Stimulated activated CD8-positive, alpha-beta memory T cell treated with anti-CD3 and anti-CD28 coated beads, Interleukin-15, amount 100 ng/mL, for 24 hours (primary cell): ENCODE measurements around the gene XXYLT1.

Experiments
- DNase-seq: peaks from one replicate; pipeline ENCODE4 v3.0.0-alpha.2; 2020; ENCODE audit warnings: low read depth

Gene XXYLT1

DNA sequence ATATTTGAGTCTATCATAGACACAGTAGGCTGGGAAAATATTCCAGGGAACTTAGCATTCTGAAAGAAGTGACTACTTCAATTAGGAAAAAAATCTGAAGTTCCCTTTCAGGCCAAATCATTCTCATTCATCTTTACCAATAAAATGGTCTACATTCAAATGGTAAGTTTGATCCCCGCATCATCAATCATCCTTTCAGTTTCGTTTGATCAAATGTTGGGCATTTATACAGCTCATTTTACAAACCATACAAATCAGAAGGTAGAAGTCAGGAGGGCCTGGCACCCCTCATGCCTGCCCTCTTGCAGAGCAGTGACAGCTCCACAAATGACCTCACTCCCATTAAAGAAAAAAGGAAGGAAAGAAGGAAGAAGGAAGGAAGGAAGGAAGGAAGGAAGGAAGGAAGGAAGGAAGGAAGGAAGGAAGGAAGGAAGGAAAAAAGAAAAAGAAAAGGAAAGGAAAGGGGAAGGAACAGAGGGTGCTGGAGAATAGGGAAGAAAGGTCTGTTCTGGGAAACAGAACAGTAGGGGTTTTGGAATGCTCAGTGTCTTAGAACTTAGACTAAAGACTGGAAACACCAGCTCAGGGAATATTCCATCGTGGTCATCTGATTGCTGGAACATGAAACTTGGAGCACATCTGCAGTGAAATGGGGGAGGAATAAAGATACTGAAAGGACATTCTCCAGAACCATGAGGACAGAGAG lies 86.1 kb downstream of the XXYLT1 start:
- no peak for DNase-seq

DNA sequence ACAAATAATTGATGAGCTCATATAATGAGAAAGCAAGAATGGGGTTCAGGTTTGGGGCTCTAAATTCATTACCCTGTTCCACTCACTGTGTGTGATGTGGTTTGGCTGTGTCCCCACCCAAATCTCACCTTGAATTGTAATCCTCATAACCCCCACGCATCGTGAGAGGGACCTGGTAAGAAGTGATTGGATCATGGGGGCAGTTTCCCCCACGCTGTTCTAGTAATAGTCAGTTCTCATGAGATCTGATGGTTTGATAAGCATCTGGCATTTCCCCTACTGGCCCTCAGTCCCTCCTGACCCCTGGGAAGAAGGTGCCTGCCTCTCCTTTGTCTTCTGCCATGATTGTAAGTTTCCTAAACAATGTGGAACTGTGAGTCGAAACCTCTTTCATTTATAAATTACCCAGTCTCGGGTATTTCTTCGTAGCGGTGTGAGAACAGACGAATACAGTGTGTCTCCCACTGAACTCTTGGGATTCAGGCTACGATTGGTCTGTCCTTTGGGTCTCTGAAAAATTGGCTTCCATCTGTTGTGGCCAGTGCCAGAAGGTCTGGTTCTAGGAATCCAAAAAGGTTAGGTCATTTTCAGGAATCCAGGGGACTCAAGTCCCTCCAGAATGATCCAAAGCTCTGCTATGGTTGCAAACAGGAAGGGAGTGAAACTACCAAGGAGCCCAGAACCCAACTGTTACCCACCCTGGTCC lies 87.7 kb downstream of the XXYLT1 start:
- no peak for DNase-seq

DNA sequence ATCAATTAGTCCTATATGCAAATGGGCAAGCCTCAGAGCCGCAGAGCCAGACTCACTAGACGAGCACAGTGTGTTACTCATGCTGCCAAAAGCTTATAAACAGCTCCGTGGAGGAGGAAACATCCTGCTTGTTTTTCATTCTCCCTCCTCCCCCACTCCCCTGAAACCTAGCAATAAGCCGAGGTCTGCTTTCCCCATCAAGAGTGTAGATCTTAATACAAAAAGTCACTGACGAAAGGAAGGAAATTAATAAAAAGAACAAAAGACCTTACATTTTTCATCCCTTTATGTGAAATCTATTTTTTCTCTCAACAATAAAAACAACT lies 88.5 kb downstream of the XXYLT1 start:
- DNase-seq, result no peak

DNA sequence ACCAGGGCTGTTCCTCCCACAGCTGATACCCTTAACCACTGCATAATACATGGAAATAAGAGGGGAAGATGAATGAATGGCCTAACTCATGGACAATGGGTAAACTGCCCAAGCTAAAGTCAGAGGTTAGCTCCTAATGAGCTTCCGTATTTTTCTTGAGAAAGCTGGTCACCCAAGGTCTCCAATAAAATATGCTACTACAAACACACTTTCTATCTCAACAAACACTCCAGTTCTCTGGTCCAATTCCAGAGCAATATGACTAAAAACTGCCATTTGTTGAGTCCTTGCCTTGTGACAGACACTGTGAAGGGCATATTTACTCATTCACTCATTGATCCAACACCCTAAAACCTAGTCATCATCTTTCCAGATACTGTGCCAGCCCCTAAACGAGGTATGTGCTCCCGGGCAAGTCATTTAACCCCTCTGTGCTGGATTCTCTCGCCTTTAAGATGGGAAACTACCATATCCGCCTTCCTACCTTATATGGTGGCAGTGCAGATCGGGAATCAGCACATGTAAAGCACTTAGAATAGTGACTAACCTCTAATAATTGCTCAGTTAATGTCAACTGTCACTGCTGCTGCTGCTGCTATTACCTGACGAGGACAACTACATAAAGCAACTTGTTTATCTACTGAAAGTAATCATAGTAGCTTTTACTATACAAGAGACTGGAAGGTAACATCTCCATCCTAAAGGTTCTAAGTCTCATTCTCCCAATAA lies 89.1 kb downstream of the XXYLT1 start:
- no peak for DNase-seq

DNA sequence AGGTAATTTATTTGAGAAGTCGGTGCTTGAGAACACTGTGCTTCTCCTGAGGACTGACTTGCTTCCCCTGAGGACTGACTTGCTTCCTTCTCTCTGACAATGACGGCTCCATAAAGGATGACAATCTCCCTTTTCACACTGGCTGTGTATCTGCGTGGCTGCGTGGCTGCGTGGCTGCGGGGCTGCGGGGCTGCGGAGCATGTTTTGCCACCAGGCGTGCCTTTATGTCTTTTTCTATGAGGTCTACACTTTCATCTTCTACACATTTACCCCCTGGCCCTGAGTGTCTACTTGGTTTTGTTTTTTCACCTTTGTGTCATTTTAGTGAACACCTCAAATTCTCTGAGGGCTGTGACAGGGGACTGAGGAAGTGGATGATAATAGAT lies 89.9 kb downstream of the XXYLT1 start:
- no peak for DNase-seq

DNA sequence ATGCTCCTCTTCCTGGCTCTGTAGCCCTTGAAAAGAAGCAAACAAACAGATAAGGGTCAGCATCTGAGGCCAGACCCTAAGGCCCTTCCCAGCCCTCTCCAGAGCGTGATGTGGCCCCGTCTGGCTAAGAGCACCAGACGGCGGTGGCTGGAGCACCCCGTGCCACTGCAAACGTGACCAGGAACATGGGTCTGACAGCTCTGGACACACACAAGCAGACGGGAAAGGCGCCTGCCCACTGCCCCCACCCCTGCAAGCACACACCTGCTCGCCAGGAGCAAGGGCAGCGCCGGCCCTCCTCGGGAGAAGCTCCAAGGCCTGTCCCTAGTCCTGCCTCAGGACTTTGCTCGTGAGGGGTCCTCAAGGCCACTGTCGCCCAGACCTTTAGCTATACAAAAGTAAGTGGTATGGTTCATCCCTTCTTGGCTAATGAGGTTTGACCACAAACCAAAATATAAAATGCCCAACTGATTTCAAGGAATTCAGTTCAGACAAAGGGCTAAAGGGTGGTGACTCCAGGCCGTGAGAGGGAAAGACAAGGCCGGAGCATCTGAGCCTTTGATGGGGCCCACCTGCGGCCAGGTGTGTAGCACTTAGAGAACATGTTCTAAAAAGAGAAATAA lies 90.4 kb downstream of the XXYLT1 start:
- DNase-seq, result no peak

DNA sequence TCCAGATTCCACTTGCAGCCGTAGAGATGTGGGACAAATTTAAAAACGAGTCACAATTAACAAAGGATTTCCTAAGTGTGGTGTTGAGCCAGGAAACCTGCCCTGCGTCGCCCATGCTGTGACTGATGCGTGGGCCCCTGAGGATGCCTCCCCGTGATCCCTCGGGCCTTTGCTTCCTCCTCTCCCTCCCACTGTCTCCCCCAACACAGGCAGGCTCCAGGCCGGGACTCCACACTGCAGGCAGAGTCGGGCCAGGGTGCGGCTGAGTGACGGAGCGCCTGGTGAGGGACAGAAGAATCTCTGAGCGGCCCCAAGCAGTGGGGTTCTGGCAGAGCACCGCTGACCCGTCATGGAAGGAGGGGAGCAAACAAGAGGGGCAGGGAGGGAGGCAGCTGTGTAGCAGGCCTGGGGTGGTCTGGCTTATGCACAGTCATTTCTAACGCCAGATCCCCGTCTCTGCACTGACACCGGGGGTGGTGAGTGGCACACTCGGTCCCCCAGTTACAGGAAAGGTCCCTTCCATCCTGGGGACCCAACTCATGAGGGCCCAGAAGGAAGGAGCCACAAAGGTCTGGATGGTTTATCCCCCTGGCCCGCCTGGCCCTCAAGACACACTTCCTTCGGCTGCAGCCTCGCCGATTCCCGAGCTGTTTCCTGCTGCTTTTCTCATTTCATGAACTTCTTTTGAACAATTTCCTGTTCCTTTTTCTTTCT lies 91.0 kb downstream of the XXYLT1 start:
- DNase-seq, result no peak

DNA sequence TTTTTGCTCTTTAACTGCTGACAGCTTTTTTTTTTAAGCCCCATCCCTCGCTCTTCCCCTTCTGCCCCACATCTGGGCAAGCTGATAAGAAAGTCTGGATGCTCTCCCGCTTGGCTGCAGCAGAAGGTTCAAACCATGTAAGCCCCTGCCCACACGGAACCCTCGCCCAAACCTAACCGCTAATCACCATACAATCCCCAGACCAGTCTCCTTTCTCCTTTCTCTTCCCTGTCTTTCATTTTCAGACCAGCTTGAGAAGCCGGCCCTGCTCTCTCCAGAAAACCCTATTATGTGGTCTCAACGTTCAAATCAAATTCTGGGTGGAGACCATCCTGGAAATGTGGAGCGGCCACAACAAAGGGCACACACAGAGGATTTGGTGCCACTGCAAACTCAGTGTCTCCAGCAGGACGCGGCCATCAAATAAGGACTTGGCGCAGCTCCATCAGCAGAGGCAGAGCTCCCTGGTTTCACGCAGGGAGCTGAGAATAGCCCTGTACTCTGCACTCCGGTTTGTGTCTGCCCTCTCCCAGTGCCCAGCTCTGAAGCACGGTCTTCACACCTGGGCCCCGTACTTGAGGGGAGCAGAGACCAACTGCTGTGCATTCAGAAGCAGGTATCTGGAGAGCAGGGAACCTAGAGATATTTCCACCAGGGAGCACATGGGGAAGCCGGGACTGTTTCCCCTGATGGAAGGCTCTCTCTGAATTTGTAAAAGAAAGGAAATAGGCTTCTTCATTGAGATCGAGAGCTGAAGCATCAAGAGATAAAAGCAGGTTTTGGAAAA lies 92.6 kb downstream of the XXYLT1 start:
- no peak for DNase-seq

DNA sequence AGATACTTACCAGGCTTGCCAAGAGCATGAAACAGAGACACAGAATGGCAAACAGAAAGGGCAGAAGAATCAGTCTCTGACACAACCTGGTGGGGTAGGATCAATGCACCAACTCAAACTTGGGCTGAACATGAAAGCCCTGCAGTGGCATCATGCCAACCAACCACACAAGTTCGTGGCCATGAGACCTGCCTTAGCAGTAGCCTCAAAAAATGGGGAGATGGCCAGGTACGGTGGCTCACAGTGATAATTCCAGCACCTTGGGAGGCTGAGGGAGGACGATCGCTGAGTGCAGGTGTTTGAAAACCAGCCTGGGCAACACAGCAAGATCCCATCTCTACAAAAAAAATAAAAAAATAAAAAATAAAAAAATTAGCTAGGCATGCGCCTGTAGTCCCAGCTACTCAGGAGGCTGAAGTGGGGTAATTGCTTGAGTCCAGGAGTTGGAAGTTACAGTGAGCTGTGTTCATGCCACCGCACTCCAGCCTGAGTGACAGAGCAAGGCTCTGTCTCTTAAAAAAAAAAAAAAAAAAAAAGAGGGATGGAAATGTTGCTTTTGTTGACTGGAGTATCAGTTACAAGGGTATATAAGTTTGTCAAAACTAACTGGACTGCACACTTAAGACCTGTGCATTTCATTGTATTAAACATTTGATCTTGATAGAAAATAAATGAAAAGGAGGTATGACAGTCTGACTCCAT lies 93.4 kb downstream of the XXYLT1 start:
- DNase-seq, result no peak

DNA sequence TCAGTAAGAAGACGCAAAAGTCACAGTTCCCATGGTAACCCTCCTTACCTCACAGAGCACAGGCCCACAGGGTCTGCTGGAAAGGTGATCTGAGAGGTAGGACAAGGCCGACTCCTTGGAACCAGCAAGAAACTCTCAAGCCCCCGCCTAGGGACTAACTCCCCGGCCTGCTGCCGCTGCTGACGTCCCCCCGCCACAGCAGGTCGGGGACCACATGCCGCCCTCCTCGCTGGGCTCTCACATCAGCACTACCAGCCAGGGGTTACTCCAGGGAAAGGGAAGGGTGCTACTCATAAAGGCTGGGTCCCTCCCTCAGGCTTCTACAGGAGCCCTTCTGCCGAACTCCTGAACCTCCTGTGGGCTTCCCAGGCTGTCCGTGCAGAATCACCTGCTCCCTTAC lies 94.2 kb downstream of the XXYLT1 start:
- no peak for DNase-seq

DNA sequence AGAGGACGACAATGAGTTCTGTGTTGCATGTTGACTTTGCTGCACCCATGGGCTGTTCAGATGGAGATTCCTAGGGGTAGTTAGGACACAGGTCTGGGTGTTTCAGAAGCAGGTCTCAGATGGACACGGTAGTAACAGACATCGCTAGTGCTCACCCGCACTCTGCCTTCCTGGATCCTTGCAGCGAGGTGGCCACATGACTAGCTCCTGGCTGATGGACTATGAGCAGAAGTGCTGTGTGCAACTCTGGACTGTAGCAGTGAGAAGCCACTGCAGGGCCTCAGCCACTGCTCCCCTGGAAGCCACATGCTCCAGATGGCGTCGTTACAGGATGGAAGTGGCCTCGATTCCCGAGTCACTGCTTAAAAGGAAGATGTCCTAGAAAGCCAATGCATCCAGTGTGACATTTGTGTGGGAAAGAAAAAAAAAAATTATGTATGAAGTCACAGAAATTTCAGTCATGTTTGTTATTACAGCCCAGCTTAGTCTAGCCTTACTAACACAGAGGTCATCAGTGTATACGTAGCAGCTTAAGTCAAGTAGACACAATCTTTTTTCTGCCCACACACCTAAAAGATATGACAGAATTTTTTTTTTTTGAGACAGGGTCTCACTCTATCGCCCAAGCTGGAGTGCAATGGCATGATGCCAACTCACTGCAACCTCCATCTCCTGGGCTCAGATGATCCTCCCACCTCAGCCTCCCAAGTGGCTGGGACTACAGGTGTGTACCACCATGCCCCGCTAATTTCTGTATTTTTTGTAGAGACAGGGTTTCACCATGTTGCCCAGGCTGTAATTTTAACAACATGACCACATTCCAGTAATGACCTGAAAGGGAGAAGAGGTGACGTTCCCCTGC lies 95.3 kb downstream of the XXYLT1 start:
- DNase-seq, result no peak

DNA sequence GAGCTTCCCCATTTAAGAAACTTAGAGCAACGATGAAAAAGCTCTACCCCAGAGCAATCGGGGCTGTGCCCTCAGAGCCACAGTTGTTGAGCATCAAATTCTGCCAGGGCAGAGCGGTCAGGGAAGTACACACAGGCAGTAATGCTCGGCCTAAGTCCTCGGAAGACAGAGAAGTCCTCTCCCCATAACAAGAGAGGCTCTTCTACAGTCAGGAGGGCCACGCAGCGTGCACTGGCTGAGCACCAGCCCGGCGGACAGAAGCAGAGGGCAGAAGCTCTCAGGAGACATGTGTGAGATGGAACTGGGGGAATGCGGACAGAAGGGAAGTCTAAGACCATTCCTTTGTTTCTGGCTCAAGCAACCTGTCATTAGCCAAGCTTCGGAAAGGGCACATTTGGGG lies 95.9 kb downstream of the XXYLT1 start:
- DNase-seq, result no peak

DNA sequence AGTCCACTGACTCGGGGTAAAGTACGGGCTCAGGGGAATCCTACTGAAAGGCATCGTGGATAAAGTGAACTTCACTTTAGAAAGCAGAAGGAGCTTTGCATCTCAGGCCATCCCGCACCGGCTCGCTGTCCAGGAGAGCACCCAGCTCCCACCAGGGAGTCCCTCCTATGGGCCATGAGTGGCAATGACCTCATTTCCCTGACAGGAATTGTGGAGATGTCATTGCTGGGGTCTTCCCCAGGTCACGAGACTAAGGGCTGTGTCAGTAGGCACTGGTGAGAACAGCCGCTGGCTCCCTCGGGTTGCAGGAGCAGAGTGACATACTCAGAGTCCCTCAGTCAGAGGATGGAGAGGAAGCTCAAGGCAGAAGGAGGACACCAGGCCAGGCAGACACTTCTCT lies 97.3 kb downstream of the XXYLT1 start:
- DNase-seq, result no peak

DNA sequence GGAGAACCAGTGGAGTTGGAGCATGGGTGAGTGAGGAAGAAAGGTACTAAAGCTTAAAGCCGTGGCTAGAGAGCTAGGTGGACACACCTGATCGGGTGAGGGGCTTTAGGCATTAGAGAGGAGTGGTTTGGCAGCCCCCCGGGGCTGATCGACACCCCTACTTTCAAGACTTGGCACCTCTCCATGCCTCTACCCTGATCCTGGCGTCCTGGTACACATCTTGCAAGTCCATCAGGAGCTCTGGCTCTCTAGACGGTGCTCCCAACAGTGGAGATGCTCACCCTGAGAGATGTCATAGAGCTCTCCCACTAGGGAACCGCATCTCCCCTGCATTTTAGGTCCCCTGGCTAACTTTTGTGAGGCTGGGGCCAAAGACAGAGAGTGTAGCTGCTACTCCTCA lies 98.1 kb downstream of the XXYLT1 start:
- DNase-seq, result no peak

DNA sequence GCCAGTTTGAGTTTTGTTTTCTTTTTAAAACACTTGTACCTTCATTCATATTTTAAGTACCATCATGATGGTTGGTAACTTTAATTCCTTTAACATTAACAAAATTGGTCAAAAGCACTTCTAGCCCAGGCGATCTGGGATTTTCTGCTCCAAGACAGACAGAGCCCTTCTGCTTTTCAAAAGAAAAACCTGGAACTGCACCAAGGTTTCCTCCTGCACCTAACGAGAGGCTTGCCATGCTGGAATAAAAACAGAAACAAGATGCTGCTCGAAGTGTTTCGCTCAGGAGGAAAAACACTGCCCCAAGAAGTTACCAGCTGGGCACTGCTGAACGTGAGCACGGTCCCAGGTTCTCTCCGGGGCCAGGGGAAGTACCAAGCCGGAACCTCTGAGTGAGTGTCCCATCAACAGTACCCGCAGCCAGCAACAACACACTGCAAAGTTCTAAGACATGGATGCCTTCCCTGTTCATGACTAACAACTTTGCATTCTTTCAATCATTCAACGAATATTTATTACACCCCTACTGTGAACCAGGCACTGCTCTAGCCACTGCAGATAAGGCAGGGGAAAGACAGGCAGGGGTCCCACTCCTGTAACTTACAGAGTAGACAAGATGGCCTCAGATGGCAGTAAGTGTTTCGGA lies 98.8 kb downstream of the XXYLT1 start:
- DNase-seq, result no peak

DNA sequence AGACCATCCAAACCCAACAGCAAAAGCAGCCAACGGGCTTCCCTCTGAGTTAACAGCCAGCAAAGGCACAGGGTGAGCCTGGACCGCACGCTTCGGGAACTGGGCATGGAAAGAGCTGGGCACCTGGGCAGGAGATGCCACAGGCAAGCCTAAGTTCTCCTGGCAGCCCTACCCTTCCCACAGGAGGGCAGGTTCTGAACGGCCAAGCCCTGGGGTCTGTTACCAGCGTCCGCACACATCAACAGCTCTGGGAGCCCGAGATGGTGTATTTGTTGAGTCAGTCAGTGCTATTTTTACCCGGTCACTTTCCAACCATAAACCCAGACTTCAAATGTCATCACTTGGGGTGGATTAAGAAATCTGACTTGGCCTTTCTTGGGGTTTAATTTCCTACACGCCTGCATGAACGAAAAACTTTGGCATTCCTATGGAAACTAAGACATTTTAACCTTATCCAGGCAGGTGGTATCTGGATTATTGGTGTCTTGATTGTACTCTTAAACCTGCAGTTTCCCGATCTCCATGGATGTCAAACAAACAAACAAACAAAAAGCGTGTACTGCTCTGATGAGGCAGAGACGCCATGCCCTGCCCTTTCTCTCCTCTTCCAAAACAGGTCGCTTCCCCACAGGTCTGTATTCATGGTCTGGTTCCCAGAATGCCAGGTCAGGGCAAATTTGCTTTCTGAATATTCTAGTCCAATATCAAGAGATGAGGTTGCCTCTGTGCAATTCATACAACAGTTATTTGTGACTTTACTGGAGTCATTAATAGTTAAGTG lies 99.7 kb downstream of the XXYLT1 start:
- no peak for DNase-seq

DNA sequence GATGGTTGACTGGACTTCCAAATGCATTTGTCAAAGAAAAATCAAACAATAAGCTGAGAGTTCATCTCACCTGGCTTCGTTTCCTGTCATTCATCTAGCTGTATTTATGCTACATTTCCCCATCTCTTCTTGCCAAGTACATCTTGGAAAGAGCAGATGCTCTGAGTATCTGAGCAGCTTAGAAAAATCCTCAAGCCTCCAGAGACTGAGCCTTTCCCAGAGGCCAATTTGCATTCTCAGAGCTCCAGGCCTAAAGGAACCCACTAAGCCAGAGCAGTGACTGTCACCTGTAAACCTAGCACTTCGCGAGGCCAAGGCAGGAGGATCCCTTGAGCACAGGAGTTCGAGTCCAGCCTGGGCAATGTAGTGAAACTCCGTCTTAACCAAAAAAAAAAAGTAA lies 100.5 kb downstream of the XXYLT1 start:
- DNase-seq, result no peak

DNA sequence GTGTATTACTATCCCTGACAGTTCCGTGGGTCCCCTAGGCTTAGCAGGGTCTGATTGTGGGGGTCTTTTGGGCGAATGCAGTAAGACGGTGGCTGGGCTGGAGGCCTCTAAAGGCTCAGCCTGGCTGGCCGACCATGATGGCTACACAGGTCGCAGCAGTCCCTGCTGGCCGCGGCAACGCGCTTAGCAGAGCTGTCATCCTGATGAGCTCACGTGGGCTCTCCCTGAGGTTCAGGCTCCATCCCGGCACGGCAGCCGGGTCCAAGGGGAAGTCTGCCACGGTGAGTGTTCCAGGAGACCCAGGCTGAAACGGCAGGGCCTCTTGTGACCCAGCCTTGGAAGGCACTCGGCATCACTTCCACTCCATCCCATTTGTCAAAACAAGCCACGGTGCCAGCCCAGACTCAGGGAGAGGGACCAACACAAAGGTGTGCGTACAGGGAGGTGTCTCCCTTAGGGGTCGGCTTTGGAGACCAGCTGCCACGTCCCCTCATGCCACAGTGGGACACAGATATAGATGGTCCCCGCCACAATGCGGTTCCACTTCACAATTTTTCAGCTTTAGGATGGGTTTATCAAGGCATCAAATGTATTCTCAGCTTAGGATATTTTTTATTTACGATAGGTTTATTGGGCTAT lies 101.8 kb downstream of the XXYLT1 start:
- no peak for DNase-seq
